Spleen (tissue), 11 donors: ENCODE data around the gene NPY5R. TPM values are rescaled to one million over a fixed set of nuclear protein-coding genes. Genes with fewer than 3 reads are reported as not detected.

ENCODE experiments used
- DNase-seq: peaks from one replicate; pipeline ENCODE4 v3.0.0-alpha.2; 2020
- H3K27ac ChIP-seq, 8 donors: fragments of 200-600 bp; sonication (generic) in 7 of 8; 1 replicate in 4 of 8; 2 replicates in 4 of 8; pipeline versions ENCODE4 v1.5.0 to v1.8.0; 2016 to 2021; ENCODE audit warnings: inconsistent platforms in 4 of 8, mild to moderate bottlenecking in 4 of 8, moderate library complexity in 1 of 8
- H3K27me3 ChIP-seq, 7 donors: fragments of 200-600 bp; sonication (generic) in 6 of 7; replicated peaks in 1 of 7; 1 replicate in 4 of 7; 2 replicates in 3 of 7; pipeline versions ENCODE4 v1.5.0 to v1.8.0; 2016 to 2021; ENCODE audit warnings: inconsistent platforms in 3 of 7, mild to moderate bottlenecking in 1 of 7
- H3K36me3 ChIP-seq, 6 donors: fragments of 200-600 bp; sonication (generic) in 5 of 6; 1 replicate in 4 of 6; 2 replicates in 2 of 6; pipeline versions ENCODE4 v1.5.0 to v1.8.0; 2016 to 2021; ENCODE audit warnings: inconsistent platforms in 2 of 6
- H3K4me1 ChIP-seq, 6 donors: fragments of 200-600 bp; sonication (generic) in 5 of 6; 1 replicate in 3 of 6; 2 replicates in 3 of 6; pipeline versions ENCODE4 v1.5.0 to v1.8.0; 2016 to 2021; ENCODE audit warnings: inconsistent platforms in 3 of 6
- H3K4me3 ChIP-seq, 8 donors: fragments of 200-600 bp; sonication (generic) in 7 of 8; 1 replicate in 4 of 8; 2 replicates in 4 of 8; pipeline versions ENCODE4 v1.5.0 to v1.8.0; 2016 to 2021; ENCODE audit warnings: inconsistent platforms in 4 of 8, mild to moderate bottlenecking in 4 of 8, moderate library complexity in 2 of 8
- H3K9me3 ChIP-seq, 8 donors: fragments of 200-600 bp; sonication (generic) in 7 of 8; 1 replicate in 4 of 8; 2 replicates in 4 of 8; pipeline versions ENCODE4 v1.5.0 to v1.8.0; 2016 to 2021; ENCODE audit warnings: inconsistent platforms in 4 of 8
- POLR2A ChIP-seq, 3 donors: fragments of 450-650 bp; IDR thresholded peaks; one replicate each; pipeline ENCODE4 v1.5.1; 2017; ENCODE audit warnings: antibody characterized with exemption in 3 of 3, mild to moderate bottlenecking in 1 of 3
- POLR2AphosphoS5 ChIP-seq, 3 donors: sonication (generic); formaldehyde crosslinking; IDR thresholded peaks; one replicate each; pipeline ENCODE4 v1.5.1; 2017; ENCODE audit warnings: antibody characterized with exemption in 3 of 3
- WGBS, 5 donors: extraction: QIAGEN DNeasy Blood & Tissue Kit in 3 of 5; methylation state at CpG; one replicate each; pipeline versions ENCODE4 v1.1.5 to v1.1.7; 2013 to 2018; 5-methylcytosine and 5-hydroxymethylcytosine counted together
- intact Hi-C: fragments of 100-400 bp; cut with DNase I; formaldehyde crosslinking; loops from one replicate; pipeline ENCODE4 v1.15.0; 2023; ENCODE audit warnings: low total_unique reads
- polyA plus RNA-seq, 3 donors: library from polyadenylated mRNA; stranded (reverse); fragments of 200-250 nt; gene quantifications; one replicate each; pipeline ENCODE4 v1.2.1, GENCODE V29; 2013
- total RNA-seq, 7 donors: library from RNA; depleted of rRNA in 3 of 7; stranded (reverse); fragments of >200 nt in 3 of 7; fragmentation: NEBNext Ultra II Directional in 4 of 7; extraction: Animal tissue kit (Norgen Biotek cat#: 25700) in 4 of 7; gene quantifications; one replicate each; pipeline versions ENCODE4 v1.1.0 to v1.2.1, GENCODE V29; 2016 to 2021
- TF ChIP-seq, protein P1 (sequence below), 11 experiments: fragments of 200-600 bp in 7 of 11; fragments of 450-650 bp in 4 of 11; sonication (generic) in 4 of 11; IDR thresholded peaks in 8 of 11; conservative IDR thresholded peaks in 3 of 11; 1 replicate in 7 of 11; 2 replicates in 4 of 11; pipeline versions ENCODE4 v1.4.0 to v1.8.0; 2016 to 2021; ENCODE audit warnings: antibody characterized with exemption in 11 of 11, inconsistent platforms in 4 of 11, mild to moderate bottlenecking in 1 of 11
- donor health status: healthy with polysubstance abuse.
- donor health status: DM: no; HTN: no; CAD: no; lungs with moderate emphysema.
- donor health status: DM: no; HTN: no; CAD: no.
- donor health status: Bipolar disorder and iron deficiency.
- donor health status: healthy.
- donor health status: DM: no; HTN: no; CAD: no.
- donor health status: DM: yes; HTN: yes; CAD: no.

The NPY5R gene
- total and polyA plus RNA-seq, 10 donors, result 0.77 to 8.4 (median 4.6) TPM

GRCh38 chr4:163384926-163385325 lies 41.2 kb downstream of the NPY5R start:
- H3K9me3 ChIP-seq, result no peaks in the 10 kb centered on the region
- DNase-seq, result no peak
- intact Hi-C loops, result no loop called here
- H3K4me1 ChIP-seq, result no peaks in the 10 kb centered on the region
- TF ChIP-seq POLR2A (IDR thresholded peaks at IDR 0.05), result no peak
- TF ChIP-seq, protein P1, sequence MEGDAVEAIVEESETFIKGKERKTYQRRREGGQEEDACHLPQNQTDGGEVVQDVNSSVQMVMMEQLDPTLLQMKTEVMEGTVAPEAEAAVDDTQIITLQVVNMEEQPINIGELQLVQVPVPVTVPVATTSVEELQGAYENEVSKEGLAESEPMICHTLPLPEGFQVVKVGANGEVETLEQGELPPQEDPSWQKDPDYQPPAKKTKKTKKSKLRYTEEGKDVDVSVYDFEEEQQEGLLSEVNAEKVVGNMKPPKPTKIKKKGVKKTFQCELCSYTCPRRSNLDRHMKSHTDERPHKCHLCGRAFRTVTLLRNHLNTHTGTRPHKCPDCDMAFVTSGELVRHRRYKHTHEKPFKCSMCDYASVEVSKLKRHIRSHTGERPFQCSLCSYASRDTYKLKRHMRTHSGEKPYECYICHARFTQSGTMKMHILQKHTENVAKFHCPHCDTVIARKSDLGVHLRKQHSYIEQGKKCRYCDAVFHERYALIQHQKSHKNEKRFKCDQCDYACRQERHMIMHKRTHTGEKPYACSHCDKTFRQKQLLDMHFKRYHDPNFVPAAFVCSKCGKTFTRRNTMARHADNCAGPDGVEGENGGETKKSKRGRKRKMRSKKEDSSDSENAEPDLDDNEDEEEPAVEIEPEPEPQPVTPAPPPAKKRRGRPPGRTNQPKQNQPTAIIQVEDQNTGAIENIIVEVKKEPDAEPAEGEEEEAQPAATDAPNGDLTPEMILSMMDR (IDR thresholded peaks at IDR 0.05 in 8 of 11, conservative IDR thresholded peaks at IDR 0.05 in 3 of 11), result no peak
- TF ChIP-seq POLR2AphosphoS5 (IDR thresholded peaks at IDR 0.05), result no peak
- H3K27ac ChIP-seq, result no peak overlapping the region
- H3K27me3 ChIP-seq, result peaks cover 0 to 3% (median 0%) of the 10 kb centered on the region in 7 donors
- H3K4me3 ChIP-seq, result no peak overlapping the region
- H3K36me3 ChIP-seq, result no peaks in the 10 kb centered on the region

DNA sequence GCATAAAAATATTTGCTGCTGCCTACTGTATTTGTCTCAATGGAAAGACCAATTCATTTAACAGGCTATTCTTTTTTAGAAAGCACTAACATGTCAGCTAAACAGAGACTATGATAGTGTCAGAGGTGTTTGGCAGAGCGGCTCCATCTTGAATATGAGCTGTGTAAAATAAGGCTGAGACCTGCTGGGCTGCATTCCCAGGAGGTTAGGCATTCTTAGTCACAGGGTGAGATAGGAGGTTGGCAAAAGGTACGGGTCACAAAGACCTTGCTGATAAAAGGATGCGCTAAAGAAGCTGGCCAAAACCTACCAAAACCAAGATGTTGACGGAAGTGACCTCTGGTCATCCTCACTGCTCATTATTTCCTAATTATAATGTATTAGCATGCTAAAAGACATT lies 41.8 kb downstream of the NPY5R start:
- intact Hi-C loops, result no loop called here
- no peak for DNase-seq
- no peaks in the 10 kb centered on the region for H3K36me3 ChIP-seq
- peaks cover 0 to 3% (median 0%) of the 10 kb centered on the region in 7 donors for H3K27me3 ChIP-seq
- H3K9me3 ChIP-seq, result no peaks in the 10 kb centered on the region
- no peak overlapping the region for H3K27ac ChIP-seq
- no peak overlapping the region for H3K4me3 ChIP-seq
- H3K4me1 ChIP-seq, result no peaks in the 10 kb centered on the region
- TF ChIP-seq POLR2A (IDR thresholded peaks at IDR 0.05) (no peak), POLR2AphosphoS5 (IDR thresholded peaks at IDR 0.05) (no peak)
- TF ChIP-seq, protein P1 (IDR thresholded peaks at IDR 0.05 in 8 of 11, conservative IDR thresholded peaks at IDR 0.05 in 3 of 11), result no peak
- WGBS, 5 donors, result 81 to 87% (median 86%) methylated on average over 4 of the region's 4 CpGs

DNA sequence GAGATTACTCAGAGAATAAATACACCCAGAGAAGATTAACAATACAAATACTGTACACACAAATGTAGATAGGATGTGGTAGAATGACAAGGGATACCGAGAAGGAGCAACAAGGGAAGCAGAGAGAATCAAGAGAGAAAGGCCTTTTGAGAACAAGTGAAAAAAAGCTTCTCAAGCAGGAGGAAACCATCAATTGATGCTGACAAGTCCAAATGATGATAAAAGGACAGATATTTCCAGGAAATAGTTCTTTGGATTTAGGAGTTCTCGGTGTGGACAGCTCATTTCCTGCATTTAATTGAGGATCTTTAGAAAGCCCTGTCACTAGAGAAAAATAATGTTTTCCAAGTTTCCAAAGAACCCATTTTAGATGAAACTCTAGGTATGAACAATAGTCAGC lies 48.1 kb downstream of the NPY5R start:
- H3K27ac ChIP-seq, result peak overlapping the region in 6 of 8 donors; percentile 42 to 59 (median 54)
- H3K9me3 ChIP-seq, result no peaks in the 10 kb centered on the region
- TF ChIP-seq, protein P1 (IDR thresholded peaks at IDR 0.05 in 8 of 11, conservative IDR thresholded peaks at IDR 0.05 in 3 of 11), result no peak
- no peaks in the 10 kb centered on the region for H3K27me3 ChIP-seq
- intact Hi-C loops, result no loop called here
- no peaks in the 10 kb centered on the region for H3K36me3 ChIP-seq
- WGBS, 5 donors, result 33 to 45% (median 41%) methylated on average over 2 of the region's 2 CpGs
- H3K4me3 ChIP-seq, result no peak overlapping the region
- peaks cover 0 to 4% (median 0%) of the 10 kb centered on the region in 6 donors for H3K4me1 ChIP-seq
- DNase-seq, result no peak

DNA sequence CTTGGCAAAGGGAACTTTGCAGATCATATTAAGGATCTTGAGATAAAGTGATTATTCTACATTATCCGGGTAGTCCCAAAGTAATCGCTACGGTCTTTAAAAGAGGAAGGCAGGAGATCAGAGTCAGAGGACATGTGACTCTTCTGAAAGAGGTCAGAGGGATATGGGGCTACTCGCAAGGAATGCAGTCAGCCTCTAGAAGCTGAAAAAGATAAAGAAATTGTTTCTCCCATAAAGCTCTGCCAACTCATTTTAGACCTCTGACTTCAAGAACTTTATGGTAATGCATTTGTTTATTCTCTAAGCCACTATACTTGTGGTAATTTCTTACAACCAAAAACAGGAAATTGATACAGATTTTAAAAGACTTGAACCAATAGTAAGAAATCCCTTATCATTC lies 48.6 kb downstream of the NPY5R start:
- WGBS, 5 donors, result 40 to 55% (median 47%) methylated on average over 4 of the region's 4 CpGs
- no peak for DNase-seq
- H3K36me3 ChIP-seq, result no peaks in the 10 kb centered on the region
- no peaks in the 10 kb centered on the region for H3K27me3 ChIP-seq
- no peak overlapping the region for H3K4me3 ChIP-seq
- H3K9me3 ChIP-seq, result no peaks in the 10 kb centered on the region
- intact Hi-C loops, result no loop called here
- peaks cover 0 to 4% (median 0%) of the 10 kb centered on the region in 6 donors for H3K4me1 ChIP-seq
- H3K27ac ChIP-seq, result peak overlapping the region in 6 of 8 donors; percentile 42 to 59 (median 54)
- no peak for TF ChIP-seq POLR2AphosphoS5 (IDR thresholded peaks at IDR 0.05)
- TF ChIP-seq, protein P1 (IDR thresholded peaks at IDR 0.05 in 8 of 11, conservative IDR thresholded peaks at IDR 0.05 in 3 of 11), result no peak
- no peak for TF ChIP-seq POLR2A (IDR thresholded peaks at IDR 0.05)
